ENCODE results near the gene ZNF549.
"Not testable (repeated sequence)": the region's sequence is repeated elsewhere in the genome, so short reads cannot be mapped to it uniquely, and the experiment has no call there.

Gene ZNF549

GRCh38 chr19:57487477-57488298, 39.5 kb upstream of the ZNF549 start, which contains the start of gene ZNF419:
Gene ZNF419 (plus strand): TSS chr19:57487750. CDS start chr19:57487951, 201 bp downstream.
- ChIA-PET CTCF (interaction anchor here (1.1 to 2.2 kb wide), 2 partner anchors 10 to 22 kb away, joined by 3 to 10 read pairs; partner anchors contain the start of gene ZNF772), POLR2A (interaction anchor here (0.6 to 1.1 kb wide), 7 partner anchors 10 to 247 kb away, joined by 3 to 8 read pairs (median 3); partner anchors contain the start of genes ZNF549, ZNF749, ZNF772 and ZNF773)
- H3K9me3 ChIP-seq (ENCODE audit: control insufficient read depth, insufficient read depth, low read depth, low read length); H3K4me1 ChIP-seq (ENCODE audit: control insufficient read depth, insufficient read depth, low read length): not testable (repeated sequence)
- peak within 1 kb of the TSS; percentile 66; the same call in 1 of the 2 replicates for H3K27ac ChIP-seq (ENCODE audit: extremely low read depth, low read depth, low read length)
- H3K4me3 ChIP-seq (ENCODE audit: low read depth, low read length): peak within 1 kb of the TSS; percentile 94
- H3K36me3 ChIP-seq (ENCODE audit: control insufficient read depth in 2 of 2, insufficient read depth in 1 of 2, low read length in 2 of 2): peaks cover 20 to 31% of the 10 kb centered on the region in 2 experiments
- TF ChIP-seq ZBTB26 (tag by site-specific recombination; optimal IDR thresholded peaks at IDR 0.05) (peak; percentile 57), PBX3 (CRISPR knock-in tag; IDR thresholded peaks at IDR 0.05) (peak; percentile 90; the same call in 1 of the 2 replicates), ZBTB20 (tag by site-specific recombination; IDR thresholded peaks at IDR 0.05) (peak; percentile 42; the same call in 1 of the 2 replicates), YY1 (tag by site-specific recombination; IDR thresholded peaks at IDR 0.05) (0 out of 2 replicates have a peak, but pooled peaks have one; percentile 24), KLF8 (tag by site-specific recombination; IDR thresholded peaks at IDR 0.05) (peak; percentile 17; the same call in 1 of the 2 replicates), ZBTB11 (tag by site-specific recombination; conservative IDR thresholded peaks at IDR 0.05; ENCODE audit: low read depth) (peak; percentile 61), ZNF76 (tag by site-specific recombination; IDR thresholded peaks at IDR 0.05; ENCODE audit: borderline replicate concordance, low read depth) (peak; percentile 88; the same call in 1 of the 2 replicates), ZNF518A (tag by site-specific recombination; conservative IDR thresholded peaks at IDR 0.05; ENCODE audit: low read depth) (peak; percentile 90), ZNF660 (tag by site-specific recombination; IDR thresholded peaks at IDR 0.05) (peak; percentile 63; the same call in 1 of the 2 replicates), ZNF513 (tag by site-specific recombination; IDR thresholded peaks at IDR 0.05) (peak; percentile 52; the same call in 1 of the 2 replicates), YY2 (tag by site-specific recombination; IDR thresholded peaks at IDR 0.05) (0 out of 2 replicates have a peak, but pooled peaks have one; percentile 64), ZNF335 (tag by site-specific recombination; conservative IDR thresholded peaks at IDR 0.05) (peak; percentile 90), SP2 (tag by site-specific recombination; IDR thresholded peaks at IDR 0.05) (peak; percentile 87), ZBTB6 (tag by site-specific recombination; IDR thresholded peaks at IDR 0.05) (peak; percentile 100), PRDM10 (tag by site-specific recombination; IDR thresholded peaks at IDR 0.05) (0 out of 2 replicates have a peak, but pooled peaks have one; percentile 3), ZEB2 (tag by site-specific recombination; IDR thresholded peaks at IDR 0.05) (peak; percentile 66; the same call in 1 of the 2 replicates), ZXDB (tag by site-specific recombination; IDR thresholded peaks at IDR 0.05) (0 out of 2 replicates have a peak, but pooled peaks have one; percentile 49)
